Urinary bladder (tissue), 4 donors: ENCODE measurements around the gene CLEC4D. TPM values are rescaled to one million over a fixed set of nuclear protein-coding genes. Genes with fewer than 3 reads are reported as not detected.
"Not testable (repeated sequence)": the region's sequence is repeated elsewhere in the genome, so short reads cannot be mapped to it uniquely, and the experiment has no call there.

Experiments used
- DNase-seq: peaks from one replicate; pipeline ENCODE4 v3.0.0-alpha.2; 2015; ENCODE audit errors: extremely low spot score
- H3K27ac ChIP-seq: one replicate; pipeline ENCODE4 v1.5.1; 2013; ENCODE audit warnings: low read depth, mild to moderate bottlenecking, moderate library complexity
- H3K36me3 ChIP-seq: one replicate; pipeline ENCODE4 v1.6.1; 2013; ENCODE audit warnings: mild to moderate bottlenecking, moderate library complexity; ENCODE audit not compliant: insufficient read depth
- H3K4me1 ChIP-seq: one replicate; pipeline ENCODE4 v1.6.1; 2013; ENCODE audit warnings: mild to moderate bottlenecking, moderate library complexity; ENCODE audit not compliant: insufficient read depth
- H3K4me3 ChIP-seq: one replicate; pipeline ENCODE4 v1.5.1; 2013; ENCODE audit warnings: low read depth, low read length
- WGBS: extraction: QIAGEN DNeasy Blood & Tissue Kit; methylation state at CpG from one replicate; pipeline ENCODE4 v1.1.7; 2013; 5-methylcytosine and 5-hydroxymethylcytosine counted together
- polyA plus RNA-seq: library from polyadenylated mRNA; stranded (reverse); fragments of 200-250 nt; gene quantifications from one replicate; pipeline ENCODE4 v1.2.3, GENCODE V29; 2013
- total RNA-seq: library from RNA; depleted of rRNA; stranded (reverse); fragments of >200 nt; gene quantifications from one replicate; pipeline ENCODE4 v1.2.3, GENCODE V29; 2014
- donor health status: healthy with polysubstance abuse.
- donor health status: healthy.

CLEC4D gene
- total RNA-seq: 0.32 TPM
- 0.19 TPM for polyA plus RNA-seq

GRCh38 chr12:8513256-8513655 is at the start of gene CLEC4D:
Gene CLEC4D, plus strand, starts transcription at chr12:8513503. Its CDS starts 230 bp downstream, at chr12:8513733.
- no peaks in the 10 kb centered on the region for H3K36me3 ChIP-seq
- no peaks in the 10 kb centered on the region for H3K4me1 ChIP-seq
- WGBS: 82% methylated on average over 4 of the region's 4 CpGs
- H3K4me3 ChIP-seq: no peak within 1 kb of the TSS
- no peak for DNase-seq
- H3K27ac ChIP-seq: no peak within 1 kb of the TSS

GRCh38 chr12:8465301-8465996 is 47.9 kb upstream of the CLEC4D start:
- H3K27ac ChIP-seq: no peak overlapping the region
- 0% methylated on average over 2 of the region's 2 CpGs for WGBS
- no peak for DNase-seq
- no peaks in the 10 kb centered on the region for H3K36me3 ChIP-seq
- H3K4me1 ChIP-seq: no peaks in the 10 kb centered on the region
- H3K4me3 ChIP-seq: no peak overlapping the region

GRCh38 chr12:8466241-8466640 is 47.1 kb upstream of the CLEC4D start:
- no peaks in the 10 kb centered on the region for H3K4me1 ChIP-seq

DNA sequence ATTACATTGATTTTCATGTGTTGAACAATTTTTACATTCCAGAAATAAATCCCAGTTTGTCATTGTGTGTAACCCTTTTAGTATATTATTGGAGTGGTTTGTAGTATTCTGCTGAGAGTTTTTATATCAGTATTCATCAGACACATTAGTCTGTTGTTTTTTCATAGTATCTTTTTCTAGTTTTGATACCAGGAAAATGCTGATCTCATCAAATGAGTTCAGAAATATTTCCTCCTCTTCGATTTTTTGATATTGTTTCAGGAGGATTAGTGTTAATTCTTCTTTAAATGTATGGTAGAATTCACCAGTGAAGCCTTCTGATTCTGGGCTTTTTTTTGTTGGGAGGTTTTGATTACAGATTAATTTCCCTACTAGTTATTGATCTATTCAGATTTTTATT is 42.2 kb upstream of the CLEC4D start:
- no peak overlapping the region for H3K27ac ChIP-seq
- WGBS: 65% methylated on average over 1 of the region's 1 CpG
- H3K36me3 ChIP-seq: no peaks in the 10 kb centered on the region
- no peaks in the 10 kb centered on the region for H3K4me1 ChIP-seq
- no peak overlapping the region for H3K4me3 ChIP-seq
- DNase-seq: no peak

More at GRCh38 chr12:8466241-8466640, 47.1 kb upstream of the CLEC4D start:
- no peak for DNase-seq
- Histone ChIP-seq H3K4me3 (no peak overlapping the region), H3K27ac (no peak overlapping the region), H3K36me3 (no peaks in the 10 kb centered on the region)

GRCh38 chr12:8475508-8476203 is 37.6 kb upstream of the CLEC4D start:
- no peak overlapping the region for H3K27ac ChIP-seq
- no peaks in the 10 kb centered on the region for H3K36me3 ChIP-seq
- no peaks in the 10 kb centered on the region for H3K4me1 ChIP-seq
- DNase-seq: no peak
- H3K4me3 ChIP-seq: no peak overlapping the region

GRCh38 chr12:8482571-8483061 is 30.7 kb upstream of the CLEC4D start:
- Histone ChIP-seq H3K27ac (no peak overlapping the region), H3K4me3 (no peak overlapping the region), H3K36me3 (no peaks in the 10 kb centered on the region), H3K4me1 (no peaks in the 10 kb centered on the region)
- WGBS: 77% methylated on average over 2 of the region's 2 CpGs
- DNase-seq: no peak

DNA sequence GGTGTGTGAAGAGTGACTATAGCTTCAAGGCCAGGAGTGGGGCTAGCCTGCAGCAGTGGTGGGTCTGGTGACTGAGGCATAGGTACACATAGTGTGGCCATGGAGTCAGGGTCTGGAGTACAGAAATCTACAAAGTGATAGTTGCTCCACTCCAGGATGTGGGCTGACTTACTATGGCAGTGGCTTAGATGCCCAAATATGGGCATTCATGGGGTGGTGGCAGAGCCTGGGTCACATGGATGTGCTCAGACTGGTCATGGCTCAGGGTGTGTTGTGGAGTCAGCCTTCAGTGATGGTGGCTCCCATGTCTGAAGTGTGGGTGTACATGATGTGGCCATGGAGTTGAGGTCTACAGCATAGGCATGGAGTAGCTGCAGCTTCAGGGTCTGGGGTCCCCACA is 30.2 kb upstream of the CLEC4D start:
- Histone ChIP-seq H3K27ac (no peak overlapping the region), H3K4me3 (no peak overlapping the region), H3K36me3 (no peaks in the 10 kb centered on the region), H3K4me1 (no peaks in the 10 kb centered on the region)
- no peak for DNase-seq

- H3K4me1 ChIP-seq: no peaks in the 10 kb centered on the region
- WGBS: 78% methylated on average over 5 of the region's 5 CpGs
- no peak overlapping the region for H3K4me3 ChIP-seq
- no peak for DNase-seq
- no peak overlapping the region for H3K27ac ChIP-seq
- H3K36me3 ChIP-seq: no peaks in the 10 kb centered on the region
Observed at GRCh38 chr12:8491646-8492530, 21.4 kb upstream of the CLEC4D start.

DNA sequence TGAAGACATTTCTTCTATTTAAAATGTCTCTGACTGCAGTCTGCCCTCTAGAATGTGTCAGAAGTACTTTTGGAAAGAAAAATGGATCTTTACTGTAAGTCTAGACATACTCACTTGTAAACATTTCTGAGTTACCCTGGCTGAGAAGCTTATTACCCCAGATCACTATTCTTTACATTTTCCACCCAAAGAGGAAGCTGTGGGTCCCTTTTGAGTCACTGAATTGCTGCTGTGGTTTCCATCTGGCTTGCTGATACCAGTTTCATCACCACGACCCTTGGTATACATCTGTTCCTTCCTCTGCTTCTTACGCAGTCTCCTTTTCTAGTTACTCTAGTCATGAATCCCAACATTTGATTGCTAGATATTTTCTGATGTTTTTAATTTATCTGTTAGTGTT is 20.2 kb upstream of the CLEC4D start:
- Histone ChIP-seq H3K27ac (no peak overlapping the region), H3K4me1 (no peaks in the 10 kb centered on the region), H3K36me3 (no peaks in the 10 kb centered on the region), H3K4me3 (no peak overlapping the region)
- DNase-seq: no peak
- 41% methylated on average over 2 of the region's 2 CpGs for WGBS

GRCh38 chr12:8495671-8496070 is 17.6 kb upstream of the CLEC4D start:
- not testable (repeated sequence) for H3K4me1 ChIP-seq, DNase-seq, H3K36me3 ChIP-seq, H3K27ac ChIP-seq, H3K4me3 ChIP-seq
- WGBS: 84% methylated on average over 4 of the region's 4 CpGs

- not testable (repeated sequence) for DNase-seq, H3K4me1 ChIP-seq, H3K36me3 ChIP-seq, H3K27ac ChIP-seq, H3K4me3 ChIP-seq
- 49% methylated on average over 7 of the region's 7 CpGs for WGBS
Observed at GRCh38 chr12:8496074-8496473, 17.2 kb upstream of the CLEC4D start.

DNA sequence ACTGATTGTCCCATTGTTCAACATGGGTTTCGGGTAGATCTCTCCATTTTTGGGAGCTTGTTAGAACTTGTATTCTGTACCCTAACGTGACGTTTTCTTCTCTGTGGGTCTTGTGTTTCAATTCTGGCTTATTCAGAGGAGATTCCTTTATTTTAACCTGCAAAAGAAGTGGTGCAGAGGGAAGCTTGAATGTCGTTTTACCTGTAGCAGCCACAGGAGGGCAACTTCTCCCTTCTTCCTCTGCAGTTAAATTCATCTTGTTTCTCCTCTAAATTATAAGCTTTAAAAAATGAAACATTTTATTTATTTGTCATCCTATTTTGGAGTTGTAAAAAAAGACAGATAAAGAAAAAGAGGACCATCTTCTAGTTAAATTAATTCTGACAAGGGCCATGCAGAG is 13.7 kb upstream of the CLEC4D start:
- 43% methylated on average over 4 of the region's 4 CpGs for WGBS
- H3K4me3 ChIP-seq: no peak overlapping the region

DNA sequence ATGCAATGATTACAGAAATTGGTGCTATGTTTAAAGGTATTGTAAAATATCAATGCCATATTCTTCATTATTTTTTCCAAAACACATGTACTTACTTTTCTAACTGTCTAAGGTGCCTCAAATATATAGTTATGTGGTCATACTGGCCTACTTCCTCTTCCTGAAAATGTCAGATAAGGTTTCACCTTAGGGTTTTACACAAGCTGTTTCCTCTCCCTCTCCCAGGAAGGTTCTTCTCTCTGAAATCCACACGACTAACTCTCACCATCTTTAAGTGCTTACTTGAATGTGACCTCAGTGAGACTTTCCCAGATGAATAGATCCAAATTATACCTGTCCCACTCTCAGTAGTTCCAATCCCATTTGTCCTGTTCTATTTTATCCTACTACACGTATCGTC is 11.6 kb upstream of the CLEC4D start:
- no peak overlapping the region for H3K4me3 ChIP-seq
- no peaks in the 10 kb centered on the region for H3K36me3 ChIP-seq
- H3K27ac ChIP-seq: no peak overlapping the region
- DNase-seq: no peak
- WGBS: 57% methylated on average over 3 of the region's 3 CpGs
- H3K4me1 ChIP-seq: no peaks in the 10 kb centered on the region

More for the DNA sequence above, 13.7 kb upstream of the CLEC4D start:
- H3K36me3 ChIP-seq: no peaks in the 10 kb centered on the region
- DNase-seq: no peak
- no peaks in the 10 kb centered on the region for H3K4me1 ChIP-seq
- no peak overlapping the region for H3K27ac ChIP-seq
